Measurements from ENCODE around the gene ZNF160. TPM values are rescaled to one million over a fixed set of nuclear protein-coding genes. Genes with fewer than 3 reads are reported as not detected.
A peak's percentile ranks its signal among the peaks of the same experiment; 100 is the strongest.
"Not testable (repeated sequence)": the region's sequence is repeated elsewhere in the genome, so short reads cannot be mapped to it uniquely, and the experiment has no call there.

ZNF160 gene
- polyA plus RNA-seq, 1 experiment: 23.7 TPM

GRCh38 chr19:53101518-53101917 lies 1.7 kb downstream of the ZNF160 start:
- POLR2A ChIA-PET: no interaction called here
- no peak for DNase-seq (ENCODE audit: low read depth, low spot score)
- no peak overlapping the region for H3K27ac ChIP-seq (ENCODE audit: low read depth, low read length)

DNA sequence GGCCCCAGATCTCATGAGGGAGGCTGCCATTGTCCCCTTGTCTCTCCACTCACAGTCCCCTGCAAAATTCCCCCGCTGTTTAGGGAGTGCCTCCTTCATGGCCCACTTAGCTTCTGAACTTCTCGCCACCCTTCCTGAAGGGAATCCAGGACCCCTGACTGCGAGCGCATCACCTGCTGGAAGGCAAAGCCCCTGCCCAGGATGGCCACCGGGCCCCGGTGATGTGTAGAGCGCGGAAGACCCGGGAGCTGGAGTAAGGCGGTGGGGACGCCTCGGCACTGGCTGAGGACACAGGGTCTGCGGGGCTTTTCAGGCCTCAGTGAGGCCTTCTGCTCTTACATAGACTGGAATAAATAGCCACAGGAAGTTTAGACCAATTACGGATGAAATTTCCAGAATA lies 4.7 kb downstream of the ZNF160 start:
- CTCF ChIA-PET; POLR2A ChIA-PET; DNase-seq (ENCODE audit: low read depth, low spot score): not testable (repeated sequence)

More at GRCh38 chr19:53101518-53101917, 1.7 kb downstream of the ZNF160 start:
- H3K27me3 ChIP-seq (ENCODE audit: control insufficient read depth, insufficient read depth, low read length): no peaks in the 10 kb centered on the region
- no peak for TF ChIP-seq CTCF (IDR thresholded peaks at IDR 0.05; ENCODE audit: low read depth, low read length)
- H3K9me3 ChIP-seq (ENCODE audit: control insufficient read depth, insufficient read depth, low read length): peaks cover 7% of the 10 kb centered on the region
- H3K4me3 ChIP-seq (ENCODE audit: low read depth, low read length): peak overlapping the region; percentile 95
- CTCF ChIA-PET: interaction anchor here (1.2 kb wide), 1 partner anchor 107 kb away, joined by 4 read pairs; no protein-coding TSS in a partner anchor

DNA sequence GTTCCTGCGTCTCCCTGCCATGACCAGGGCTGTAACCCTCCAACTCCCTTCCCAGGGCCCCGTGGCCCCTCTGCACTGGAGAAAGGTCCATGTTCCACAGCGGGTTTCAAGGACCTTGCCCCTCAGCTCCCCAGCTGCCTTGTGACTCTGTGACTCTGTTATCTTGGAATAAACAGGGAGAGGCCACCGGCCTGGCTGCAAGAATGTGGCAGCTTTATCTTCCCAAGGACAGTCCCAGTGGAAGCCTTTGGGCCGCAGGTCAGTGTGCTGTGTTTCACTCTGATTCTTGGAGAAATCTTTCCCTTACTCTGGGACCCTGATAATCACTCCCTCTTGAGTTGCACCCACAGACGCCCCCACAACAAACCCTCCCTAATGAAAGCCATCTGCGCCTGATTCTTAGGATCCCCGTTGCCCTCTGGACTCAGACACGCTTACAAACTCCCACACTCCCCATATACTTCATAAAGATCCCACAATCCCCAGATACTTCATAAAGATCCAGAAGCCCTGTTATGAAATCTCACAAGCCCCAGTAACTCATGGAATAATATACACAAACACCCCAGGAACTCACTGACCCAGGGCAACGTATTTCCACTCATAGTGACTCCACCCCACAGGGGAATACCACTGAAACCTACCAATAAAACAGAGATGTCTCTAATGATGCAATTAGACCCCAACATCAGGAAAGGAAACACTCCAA lies 6.1 kb downstream of the ZNF160 start:
- H3K27ac ChIP-seq (ENCODE audit: low read depth, low read length); CTCF ChIA-PET; DNase-seq (ENCODE audit: low read depth, low spot score); H3K4me3 ChIP-seq (ENCODE audit: low read depth, low read length); POLR2A ChIA-PET; H3K27me3 ChIP-seq (ENCODE audit: control insufficient read depth, insufficient read depth, low read length); H3K9me3 ChIP-seq (ENCODE audit: control insufficient read depth, insufficient read depth, low read length): not testable (repeated sequence)

More for the DNA sequence above, 4.7 kb downstream of the ZNF160 start:
- H3K27ac ChIP-seq (ENCODE audit: low read depth, low read length); H3K4me3 ChIP-seq (ENCODE audit: low read depth, low read length); H3K27me3 ChIP-seq (ENCODE audit: control insufficient read depth, insufficient read depth, low read length); H3K9me3 ChIP-seq (ENCODE audit: control insufficient read depth, insufficient read depth, low read length): not testable (repeated sequence)

DNA sequence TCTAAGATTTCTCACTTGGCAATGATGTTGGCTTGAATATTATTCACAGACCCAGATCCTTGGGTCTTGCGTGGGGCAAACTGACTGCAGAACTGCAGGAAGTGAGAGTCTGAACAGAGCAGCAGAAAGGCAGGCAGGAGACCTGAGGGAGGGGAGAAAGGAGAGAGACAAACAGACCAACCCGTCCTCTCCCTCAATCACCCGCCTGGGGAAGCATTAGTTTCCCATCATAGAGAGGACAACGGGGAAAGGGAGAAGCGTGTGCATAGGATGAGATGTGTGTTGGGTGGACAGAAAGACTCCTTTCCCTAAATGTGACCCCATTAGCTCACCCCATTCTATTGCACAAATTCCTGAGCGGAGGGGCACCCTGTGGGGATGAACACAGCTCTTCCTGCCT lies 6.6 kb downstream of the ZNF160 start:
- H3K27ac ChIP-seq (ENCODE audit: low read depth, low read length); POLR2A ChIA-PET; DNase-seq (ENCODE audit: low read depth, low spot score); H3K9me3 ChIP-seq (ENCODE audit: control insufficient read depth, insufficient read depth, low read length); CTCF ChIA-PET; H3K27me3 ChIP-seq (ENCODE audit: control insufficient read depth, insufficient read depth, low read length); H3K4me3 ChIP-seq (ENCODE audit: low read depth, low read length): not testable (repeated sequence)

- Histone ChIP-seq H3K9me3 (ENCODE audit: control insufficient read depth, insufficient read depth, low read length) (peaks cover 7% of the 10 kb centered on the region; the same call in 1 of the 2 replicates), H3K4me3 (ENCODE audit: low read depth, low read length) (no peak overlapping the region), H3K27me3 (ENCODE audit: control insufficient read depth, insufficient read depth, low read length) (no peaks in the 10 kb centered on the region), H3K27ac (ENCODE audit: low read depth, low read length) (no peak overlapping the region)
- TF ChIP-seq CTCF (IDR thresholded peaks at IDR 0.05; ENCODE audit: low read depth, low read length): no peak
- no peak for DNase-seq (ENCODE audit: low read depth, low spot score)
- CTCF ChIA-PET: no interaction called here
- POLR2A ChIA-PET: no interaction called here
Measured at GRCh38 chr19:53094754-53095575, 8.3 kb downstream of the ZNF160 start.

DNA sequence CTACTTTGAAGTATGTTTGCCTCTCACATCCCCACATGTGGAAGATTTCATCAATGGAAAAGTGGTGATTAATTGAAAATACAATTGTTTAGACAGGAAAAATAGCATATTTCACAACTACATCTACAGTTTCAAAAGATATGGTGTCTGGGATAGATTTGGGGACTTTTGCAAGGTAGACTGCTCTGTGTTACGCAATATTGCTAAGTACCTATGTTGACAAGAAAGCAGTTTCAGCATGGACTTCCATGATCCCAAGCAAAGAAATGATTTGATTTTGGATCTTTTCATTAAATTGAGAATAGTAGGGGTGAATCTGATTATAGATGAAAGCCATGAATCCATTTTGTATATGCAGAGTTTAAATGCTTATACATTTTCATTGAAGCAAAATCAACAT lies 10.5 kb downstream of the ZNF160 start:
- H3K9me3 ChIP-seq (ENCODE audit: control insufficient read depth, insufficient read depth, low read length): no peaks in the 10 kb centered on the region; the same call in 1 of the 2 replicates
- CTCF ChIA-PET: no interaction called here
- no peak for TF ChIP-seq CTCF (IDR thresholded peaks at IDR 0.05; ENCODE audit: low read depth, low read length)
- no peak overlapping the region for H3K27ac ChIP-seq (ENCODE audit: low read depth, low read length)
- POLR2A ChIA-PET: no interaction called here
- H3K27me3 ChIP-seq (ENCODE audit: control insufficient read depth, insufficient read depth, low read length): no peaks in the 10 kb centered on the region
- no peak overlapping the region for H3K4me3 ChIP-seq (ENCODE audit: low read depth, low read length)
- no peak for DNase-seq (ENCODE audit: low read depth, low spot score)
